Activated CD4-positive, alpha-beta T cell treated with anti-CD3 and anti-CD28 coated beads for 36 hours (primary cell): Measurements from ENCODE around the gene CARD9. TPM values are rescaled to one million over a fixed set of nuclear protein-coding genes. Genes with fewer than 3 reads are reported as not detected.
A peak's percentile ranks its signal among the peaks of the same experiment; 100 is the strongest.

Experiments
- ATAC-seq: fragments of 200-7000 bp; cut with Tn5 transposase; one replicate; pipeline ENCODE4 v1.10.0; 2021; ENCODE audit warnings: mild to moderate bottlenecking, moderate library complexity
- CTCF ChIA-PET: fragments of 350-600 bp; sonication (Branson Sonifier 250); formaldehyde crosslinking; loops from one replicate; lab custom pipeline; 2021; ENCODE audit warnings: antibody characterized with exemption; lab: Charles Lee
- POLR2A ChIA-PET: fragments of 350-600 bp; sonication (Branson Sonifier 250); formaldehyde crosslinking; loops from one replicate; lab custom pipeline; 2021; ENCODE audit warnings: antibody characterized with exemption, inconsistent platforms; lab: Charles Lee
- DNase-seq: peaks from one replicate; pipeline ENCODE4 v3.0.0-alpha.2; 2020
- H3K27ac Mint-ChIP-seq: one replicate; pipeline ENCODE4 v1.8.0; 2021; ENCODE audit warnings: mixed read lengths
- H3K27me3 Mint-ChIP-seq: one replicate; pipeline ENCODE4 v1.8.0; 2021; ENCODE audit warnings: mixed read lengths
- H3K36me3 Mint-ChIP-seq: one replicate; pipeline ENCODE4 v1.8.0; 2021; ENCODE audit warnings: low read depth, mixed read lengths
- H3K4me1 Mint-ChIP-seq: one replicate; pipeline ENCODE4 v1.8.0; 2021; ENCODE audit warnings: mixed read lengths
- H3K4me3 Mint-ChIP-seq: one replicate; pipeline ENCODE4 v1.8.0; 2021; ENCODE audit warnings: mild to moderate bottlenecking, moderate library complexity, mixed read lengths
- H3K9me3 Mint-ChIP-seq: one replicate; pipeline ENCODE4 v1.8.0; 2021; ENCODE audit warnings: low read depth, mixed read lengths
- intact Hi-C, 2 experiments: fragments of 100-400 bp; cut with DNase I in 1 of 2; cut with micrococcal nuclease in 1 of 2; formaldehyde crosslinking; loops; one replicate each; pipeline versions ENCODE4 v1.14.2 to v1.15.1; 2022 to 2024; cut with DNase I, micrococcal nuclease
- total RNA-seq, 2 experiments: library from RNA; stranded (reverse); gene quantifications; one replicate each; pipeline ENCODE4 v1.2.3, GENCODE V29; 2021

The CARD9 gene
- total RNA-seq, 2 experiments from 2014 or later = 0.98 to 1.1 TPM

DNA sequence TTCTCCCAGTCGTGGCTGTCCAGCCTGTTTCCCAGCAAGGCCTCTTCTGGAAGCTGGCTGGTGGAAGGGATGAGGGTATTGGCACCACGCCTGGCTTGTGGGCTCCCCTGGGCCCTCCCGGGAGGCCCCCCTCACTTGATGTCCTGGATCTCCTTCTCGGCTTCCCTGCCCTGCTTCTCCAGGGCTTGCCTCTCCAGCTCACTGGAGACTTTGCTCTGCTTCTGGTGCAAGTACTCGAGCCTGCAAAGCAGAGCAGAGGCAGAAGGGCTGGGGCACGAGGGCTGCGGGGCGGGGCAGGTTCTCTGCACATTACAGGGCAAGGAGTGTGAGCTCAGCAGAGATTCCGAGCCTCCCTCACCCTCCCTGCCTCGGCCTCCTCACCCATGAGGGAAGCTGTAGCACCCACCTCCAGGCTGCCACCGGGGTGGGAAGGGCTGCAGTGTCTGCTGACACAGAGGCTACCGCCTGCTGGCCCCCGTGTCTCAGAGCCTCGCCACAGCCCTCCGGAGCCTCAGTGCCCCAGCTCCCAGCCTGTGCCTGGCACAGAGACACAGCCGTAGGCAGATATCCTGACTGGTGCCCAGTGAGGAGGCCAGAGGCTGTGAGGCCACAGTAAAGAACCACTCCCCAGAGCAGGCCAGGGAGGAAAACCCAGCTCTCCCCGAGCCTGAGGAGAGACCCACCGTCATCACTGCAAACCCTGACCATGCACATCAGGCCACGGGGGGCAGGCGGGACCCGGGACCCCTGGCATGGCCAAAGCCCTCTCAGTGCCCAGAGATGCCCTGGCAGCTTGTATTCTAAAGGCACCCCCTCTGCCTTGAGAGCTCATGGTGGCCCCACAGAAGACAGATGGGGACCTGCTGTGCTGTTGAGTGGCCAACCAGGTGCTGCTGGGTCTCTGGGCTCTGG, 19.3 kb upstream of the CARD9 start:
- ChIA-PET CTCF (no interaction called here), POLR2A (no interaction called here)
- H3K27ac Mint-ChIP-seq = no peak overlapping the region
- DNase-seq (no peak), ATAC-seq (no peak)
- H3K4me1 Mint-ChIP-seq = no peaks in the 10 kb centered on the region
- no peaks in the 10 kb centered on the region for H3K27me3 Mint-ChIP-seq
- H3K4me3 Mint-ChIP-seq = no peak overlapping the region
- H3K9me3 Mint-ChIP-seq = no peaks in the 10 kb centered on the region
- intact Hi-C loops = no loop called here
- H3K36me3 Mint-ChIP-seq = peaks cover 47% of the 10 kb centered on the region

DNA sequence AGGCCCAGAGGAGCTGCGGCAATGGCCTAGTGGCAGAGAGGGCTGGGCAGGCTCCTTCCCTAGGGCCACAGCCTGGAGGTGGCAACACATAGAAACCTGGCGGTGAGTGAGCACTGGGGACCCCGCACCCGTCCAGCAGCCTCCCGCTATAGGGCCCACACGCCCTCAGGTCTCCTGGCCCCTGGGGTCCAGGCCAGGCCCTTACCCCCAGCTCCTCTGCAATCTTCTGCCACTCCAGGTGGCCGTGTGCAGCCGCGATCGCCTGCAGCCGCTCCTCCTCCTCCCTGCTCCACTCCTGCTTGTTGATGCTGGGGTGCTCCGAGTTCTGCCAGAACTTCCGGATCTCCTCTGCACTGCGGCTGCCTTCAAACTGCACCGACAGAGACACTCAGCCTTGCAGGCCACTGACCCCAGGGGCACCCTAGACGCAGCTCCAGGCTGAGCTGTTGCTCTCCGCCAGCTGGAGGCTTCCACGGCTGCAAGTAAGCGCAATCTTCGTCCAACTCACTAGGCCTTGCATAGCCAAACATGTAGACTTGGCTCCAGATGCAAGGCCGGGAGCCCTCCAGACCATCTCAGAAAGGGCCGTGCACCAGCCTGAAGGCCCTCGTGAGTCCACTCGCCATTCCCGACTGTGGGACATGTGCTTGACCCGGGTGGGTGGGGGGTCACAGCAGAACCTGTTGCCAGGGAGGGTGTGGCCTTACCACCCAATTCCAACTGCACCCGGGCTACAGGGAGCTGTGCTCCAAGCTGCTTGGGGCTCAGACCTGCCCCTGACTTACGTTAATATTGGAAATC, 18.5 kb upstream of the CARD9 start:
- H3K4me1 Mint-ChIP-seq = no peaks in the 10 kb centered on the region
- intact Hi-C loops = no loop called here
- H3K4me3 Mint-ChIP-seq = no peak overlapping the region
- H3K27ac Mint-ChIP-seq = no peak overlapping the region
- DNase-seq = no peak
- POLR2A ChIA-PET = no interaction called here
- no peaks in the 10 kb centered on the region for H3K27me3 Mint-ChIP-seq
- CTCF ChIA-PET = no interaction called here
- H3K9me3 Mint-ChIP-seq = no peaks in the 10 kb centered on the region
- no peak for ATAC-seq
- peaks cover 52% of the 10 kb centered on the region for H3K36me3 Mint-ChIP-seq

DNA sequence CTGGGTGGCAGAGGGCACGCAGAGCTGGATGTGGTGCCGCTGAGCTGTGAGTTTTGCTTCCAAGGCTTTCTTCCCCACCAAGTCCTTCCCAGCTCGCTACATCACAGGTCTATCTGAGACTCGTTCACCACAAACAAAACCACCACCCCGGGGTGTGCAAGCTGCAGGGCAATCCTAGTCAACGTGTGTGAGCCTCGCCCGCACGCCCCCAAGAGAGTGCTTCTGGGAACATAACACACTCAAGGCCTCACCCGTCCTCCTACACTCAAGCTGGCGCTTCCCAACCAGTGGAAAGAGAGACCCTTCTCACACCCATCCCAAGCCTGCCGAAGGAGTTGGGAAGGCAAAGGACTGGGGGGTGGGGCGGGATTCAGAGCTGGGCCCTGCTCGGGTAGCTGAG, 15.9 kb upstream of the CARD9 start:
- no peak overlapping the region for H3K4me3 Mint-ChIP-seq
- H3K27me3 Mint-ChIP-seq = no peaks in the 10 kb centered on the region
- peaks cover 55% of the 10 kb centered on the region for H3K36me3 Mint-ChIP-seq
- ChIA-PET POLR2A (no interaction called here), CTCF (interaction anchor here (0.6 to 0.8 kb wide), 2 partner anchors 20 to 51 kb away, joined by 3 to 4 read pairs; no protein-coding TSS in a partner anchor)
- intact Hi-C loops = no loop called here
- peaks cover 18% of the 10 kb centered on the region for H3K4me1 Mint-ChIP-seq
- DNase-seq (no peak), ATAC-seq (no peak)
- no peaks in the 10 kb centered on the region for H3K9me3 Mint-ChIP-seq
- no peak overlapping the region for H3K27ac Mint-ChIP-seq

DNA sequence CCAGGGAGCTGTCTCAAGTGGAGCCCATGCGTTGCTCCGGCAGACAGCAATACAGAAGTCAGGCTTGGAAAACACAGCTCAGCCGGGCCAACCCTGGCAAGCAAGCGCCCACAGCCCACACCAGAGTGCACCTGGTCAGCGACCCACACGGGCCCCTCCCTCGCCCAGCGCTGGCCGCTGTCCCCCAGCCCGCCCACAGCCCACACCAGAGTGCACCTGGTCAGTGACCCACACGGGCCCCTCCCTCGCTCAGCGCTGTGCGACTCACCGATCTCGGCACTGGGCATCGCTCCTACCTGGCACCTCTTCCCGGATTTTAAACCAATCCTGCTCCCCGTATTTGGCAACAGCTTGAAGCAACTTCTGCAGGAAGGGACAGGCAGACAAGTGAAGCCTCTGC, 13.7 kb upstream of the CARD9 start:
- CTCF ChIA-PET = interaction anchor here (0.7 to 1.5 kb wide), 2 partner anchors 10 to 283 kb away, joined by 3 read pairs; no protein-coding TSS in a partner anchor
- intact Hi-C loops = no loop called here
- no peak overlapping the region for H3K27ac Mint-ChIP-seq
- H3K27me3 Mint-ChIP-seq = no peaks in the 10 kb centered on the region
- H3K9me3 Mint-ChIP-seq = no peaks in the 10 kb centered on the region
- peaks cover 18% of the 10 kb centered on the region for H3K4me1 Mint-ChIP-seq
- POLR2A ChIA-PET = no interaction called here
- peaks cover 66% of the 10 kb centered on the region for H3K36me3 Mint-ChIP-seq
- no peak overlapping the region for H3K4me3 Mint-ChIP-seq
- DNase-seq = no peak
- no peak for ATAC-seq

DNA sequence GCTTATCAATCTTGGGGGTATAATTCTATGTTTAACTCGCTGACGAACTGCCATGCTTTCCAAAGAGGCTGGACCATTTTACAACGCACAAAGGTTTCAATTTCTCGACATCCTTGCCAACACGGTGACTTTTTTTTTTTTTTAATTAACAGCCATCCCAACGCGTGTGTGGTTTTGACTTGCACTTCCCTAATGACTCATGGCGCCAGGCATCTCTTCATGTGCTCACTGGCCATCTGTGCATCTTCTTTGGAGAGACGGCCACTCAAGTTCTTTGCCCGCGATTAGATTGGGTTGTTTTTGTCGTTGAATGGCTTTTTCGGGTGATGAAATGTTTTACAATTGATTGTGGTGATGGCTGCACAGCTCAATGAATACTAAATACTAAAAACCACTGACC, 12.5 kb upstream of the CARD9 start:
- DNase-seq = peak; percentile 31
- Mint-ChIP-seq H3K4me1 (peaks cover 18% of the 10 kb centered on the region), H3K27me3 (no peaks in the 10 kb centered on the region), H3K36me3 (peaks cover 59% of the 10 kb centered on the region), H3K4me3 (no peak overlapping the region), H3K9me3 (no peaks in the 10 kb centered on the region), H3K27ac (no peak overlapping the region)
- ChIA-PET CTCF (interaction anchor here (0.6 to 0.7 kb wide), 2 partner anchors 74 to 100 kb away, joined by 3 to 4 read pairs; no protein-coding TSS in a partner anchor), POLR2A (interaction anchor here (0.6 to 0.7 kb wide), 3 partner anchors 11 to 32 kb away, joined by 3 to 7 read pairs (median 4); no protein-coding TSS in a partner anchor)
- no peak for ATAC-seq
- intact Hi-C loops = no loop called here

DNA sequence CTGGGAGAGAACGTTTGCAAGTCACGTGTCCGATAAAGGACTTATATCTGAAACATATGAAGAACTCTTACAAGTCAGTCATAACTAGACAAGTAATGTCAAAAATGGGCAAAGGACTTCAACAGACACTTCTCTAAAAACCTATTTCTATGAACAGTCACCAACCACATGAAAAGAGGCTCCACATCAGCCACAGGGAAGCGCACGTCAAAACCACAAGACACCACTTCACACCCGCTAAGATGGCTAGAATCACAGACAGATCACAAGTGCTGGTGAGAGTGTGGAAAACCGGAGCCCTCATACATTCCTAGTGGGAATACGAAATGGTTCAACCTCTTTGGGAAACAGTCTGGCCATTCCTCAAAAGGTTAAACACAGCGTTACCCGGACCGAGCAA, 11.5 kb upstream of the CARD9 start:
- H3K4me1 Mint-ChIP-seq = peaks cover 18% of the 10 kb centered on the region
- ChIA-PET CTCF (interaction anchor here (0.6 kb wide), 1 partner anchor 288 kb away, joined by 4 read pairs; no protein-coding TSS in a partner anchor), POLR2A (interaction anchor here (0.6 kb wide), 1 partner anchor 22 kb away, joined by 3 read pairs; no protein-coding TSS in a partner anchor)

DNA sequence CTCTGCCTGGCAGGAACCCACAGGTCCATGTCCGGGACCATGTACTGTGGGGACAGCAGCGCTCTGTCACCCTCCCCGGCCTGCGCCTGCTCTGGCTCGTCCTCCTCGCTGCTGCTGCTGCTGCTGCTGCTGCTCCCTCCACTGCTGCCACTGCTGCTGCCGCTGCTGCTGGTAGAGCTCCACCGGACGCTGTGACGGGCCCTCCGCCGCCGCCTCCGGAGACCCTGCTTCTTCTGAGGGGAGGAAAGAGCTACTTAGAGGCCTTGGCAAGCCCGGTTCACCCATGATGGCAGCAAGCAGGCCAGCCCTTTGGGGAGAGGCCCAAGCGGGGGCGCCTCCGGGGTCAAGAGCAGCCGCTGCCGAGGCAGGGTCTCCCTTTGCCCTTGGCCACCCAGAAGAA, 10.0 kb upstream of the CARD9 start:
- ATAC-seq (no peak), DNase-seq (no peak)
- no peaks in the 10 kb centered on the region for H3K27me3 Mint-ChIP-seq
- intact Hi-C loops = no loop called here
- H3K36me3 Mint-ChIP-seq = peaks cover 45% of the 10 kb centered on the region
- H3K27ac Mint-ChIP-seq = no peak overlapping the region
- POLR2A ChIA-PET = no interaction called here
- CTCF ChIA-PET = no interaction called here
- H3K4me3 Mint-ChIP-seq = no peak overlapping the region
- H3K9me3 Mint-ChIP-seq = no peaks in the 10 kb centered on the region
- H3K4me1 Mint-ChIP-seq = peaks cover 18% of the 10 kb centered on the region

More for the DNA sequence above, 11.5 kb upstream of the CARD9 start:
- no peaks in the 10 kb centered on the region for H3K27me3 Mint-ChIP-seq
- no peaks in the 10 kb centered on the region for H3K9me3 Mint-ChIP-seq
- H3K27ac Mint-ChIP-seq = no peak overlapping the region
- peak; percentile 84 for ATAC-seq
- H3K4me3 Mint-ChIP-seq = no peak overlapping the region
- peaks cover 59% of the 10 kb centered on the region for H3K36me3 Mint-ChIP-seq
- DNase-seq = peak; percentile 68
- intact Hi-C loops = loop anchor here (1.0 to 2.0 kb wide), 2 partner anchors 14 to 15 kb away; partner anchors contain the start of gene SNAPC4 (in 1 of the 2)

DNA sequence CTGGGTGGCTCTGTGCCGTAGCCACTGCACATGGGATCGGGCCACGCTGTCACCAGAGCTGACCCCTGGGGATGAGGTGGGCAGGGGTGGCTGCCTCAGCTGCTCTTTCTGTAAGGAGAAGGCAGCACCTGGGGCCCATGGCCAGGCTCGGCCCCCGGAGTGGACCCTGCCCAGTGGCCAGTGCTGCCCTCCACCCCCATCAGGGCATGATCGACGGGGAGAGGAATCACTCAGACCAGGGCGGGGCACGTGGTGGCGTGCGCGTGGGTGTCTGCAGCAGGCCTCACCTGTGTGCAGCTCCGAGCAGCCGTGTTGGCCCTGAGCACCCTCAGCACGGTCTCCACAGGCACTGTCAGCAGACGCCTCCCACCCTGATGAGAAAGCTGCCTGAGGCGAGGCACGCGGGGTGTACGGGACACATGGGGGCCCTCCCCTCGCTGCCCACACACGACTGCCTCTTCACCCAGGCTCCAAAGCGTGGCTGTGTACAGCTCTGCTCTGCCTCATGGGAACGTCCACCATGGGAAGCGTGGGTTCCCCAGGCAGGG, 8.6 kb upstream of the CARD9 start:
- Mint-ChIP-seq H3K4me3 (no peak overlapping the region), H3K27ac (no peak overlapping the region), H3K4me1 (peaks cover 18% of the 10 kb centered on the region), H3K9me3 (no peaks in the 10 kb centered on the region), H3K36me3 (peaks cover 35% of the 10 kb centered on the region), H3K27me3 (no peaks in the 10 kb centered on the region)
- POLR2A ChIA-PET = interaction anchor here (0.6 to 1.7 kb wide), 2 partner anchors 9 to 19 kb away, joined by 4 to 7 read pairs; partner anchors contain the start of gene DNLZ
- ATAC-seq (no peak), DNase-seq (no peak)
- CTCF ChIA-PET = interaction anchor here (2.0 kb wide), 1 partner anchor 19 kb away, joined by 8 read pairs; the partner anchor contains the start of gene DNLZ
- intact Hi-C loops = no loop called here

DNA sequence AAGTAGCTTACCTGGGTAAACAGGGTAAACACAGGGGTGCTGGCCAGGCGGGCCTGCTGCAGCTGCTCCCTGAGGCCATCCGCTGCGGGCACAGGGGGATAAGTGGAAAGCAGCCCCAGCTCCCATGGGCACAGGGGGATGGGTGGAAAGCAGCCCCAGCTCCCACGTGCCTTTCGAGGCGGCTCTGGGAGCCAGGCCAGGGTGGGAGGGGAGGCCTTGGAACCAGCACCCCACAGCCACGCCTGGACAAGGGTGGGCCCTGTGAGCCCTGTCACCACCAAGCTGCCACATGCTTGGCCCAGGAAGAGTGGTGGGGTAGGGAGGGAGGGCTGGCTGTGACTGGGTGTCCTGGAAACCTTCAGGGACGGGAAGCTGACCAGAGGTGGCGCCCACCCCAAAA, 7.8 kb upstream of the CARD9 start:
- POLR2A ChIA-PET = interaction anchor here (0.6 to 1.7 kb wide), 3 partner anchors 9 to 33 kb away, joined by 3 to 7 read pairs (median 4); partner anchors contain the start of gene DNLZ
- Mint-ChIP-seq H3K36me3 (peaks cover 31% of the 10 kb centered on the region), H3K4me3 (no peak overlapping the region), H3K27ac (no peak overlapping the region), H3K9me3 (no peaks in the 10 kb centered on the region), H3K27me3 (no peaks in the 10 kb centered on the region), H3K4me1 (peaks cover 18% of the 10 kb centered on the region)
- ATAC-seq = no peak
- CTCF ChIA-PET = interaction anchor here (2.0 kb wide), 1 partner anchor 18 kb away, joined by 8 read pairs; the partner anchor contains the start of gene DNLZ
- intact Hi-C loops = no loop called here
- no peak for DNase-seq

DNA sequence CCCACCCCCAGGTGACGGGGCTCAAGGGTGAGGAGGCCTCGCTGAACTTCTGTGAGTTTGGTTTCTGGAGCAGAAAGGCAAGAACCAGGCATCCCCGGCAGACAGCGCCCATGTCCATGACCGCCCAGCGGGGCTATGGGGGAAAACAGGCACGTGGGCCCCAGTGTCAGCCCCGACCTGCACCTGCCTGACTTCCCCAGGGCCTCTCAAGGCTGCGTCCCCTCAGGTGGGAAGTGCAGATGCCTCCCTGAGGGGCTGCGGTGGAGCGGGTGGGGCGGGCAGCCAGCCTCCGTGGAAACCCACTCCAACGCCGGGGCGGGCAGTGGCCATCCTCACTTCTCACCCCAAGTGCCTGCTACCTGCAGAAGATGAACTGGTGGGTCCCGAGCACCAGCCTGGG, 6.9 kb upstream of the CARD9 start:
- Mint-ChIP-seq H3K36me3 (peaks cover 23% of the 10 kb centered on the region), H3K27me3 (no peaks in the 10 kb centered on the region), H3K9me3 (no peaks in the 10 kb centered on the region), H3K4me1 (peaks cover 10% of the 10 kb centered on the region), H3K4me3 (no peak overlapping the region), H3K27ac (no peak overlapping the region)
- no peak for ATAC-seq
- ChIA-PET POLR2A (no interaction called here), CTCF (no interaction called here)
- intact Hi-C loops = no loop called here
- DNase-seq = no peak

DNA sequence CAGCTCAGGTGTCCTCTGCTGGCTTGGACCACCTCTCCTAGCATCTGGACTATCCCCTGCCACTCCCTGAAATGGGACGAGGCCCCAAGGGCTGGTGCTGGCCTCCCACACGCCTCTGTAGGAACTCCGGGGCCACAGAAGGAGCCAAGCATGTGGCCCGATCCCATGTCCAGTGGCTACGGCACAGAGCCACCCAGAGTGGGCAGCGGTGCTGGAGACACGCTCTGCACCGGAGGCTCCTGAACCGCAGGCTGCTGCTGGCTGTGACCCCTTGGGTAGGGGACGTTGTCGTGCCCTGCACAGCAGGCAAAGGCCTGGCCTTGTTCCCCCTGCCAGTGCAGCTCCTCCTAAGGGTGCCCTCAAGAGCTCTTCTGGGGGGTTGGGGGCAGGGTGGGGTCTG, 6.4 kb upstream of the CARD9 start:
- Mint-ChIP-seq H3K27me3 (no peaks in the 10 kb centered on the region), H3K36me3 (peaks cover 20% of the 10 kb centered on the region), H3K27ac (no peak overlapping the region), H3K4me3 (no peak overlapping the region), H3K4me1 (peaks cover 5% of the 10 kb centered on the region), H3K9me3 (no peaks in the 10 kb centered on the region)
- POLR2A ChIA-PET = no interaction called here
- intact Hi-C loops = no loop called here
- ATAC-seq (no peak), DNase-seq (no peak)
- CTCF ChIA-PET = no interaction called here
